ENCODE data around the gene GMCL2.

GMCL2 gene

GRCh38 chr5:178182158-178182876 is 4.9 kb downstream of the GMCL2 start:
- DNase-seq (ENCODE audit: low read depth in 3 of 3), result no peak

GRCh38 chr5:178180141-178180863 is 6.9 kb downstream of the GMCL2 start:
- DNase-seq (ENCODE audit: low read depth in 3 of 3), result no peak

GRCh38 chr5:178177569-178177968 is 9.6 kb downstream of the GMCL2 start:
- DNase-seq (ENCODE audit: low read depth in 3 of 3), result no peak

GRCh38 chr5:178176791-178177190 is 10.4 kb downstream of the GMCL2 start:
- no peak for DNase-seq (ENCODE audit: low read depth in 3 of 3)

GRCh38 chr5:178174456-178174855 is 12.7 kb downstream of the GMCL2 start:
- DNase-seq (ENCODE audit: low read depth in 3 of 3), result no peak

GRCh38 chr5:178170455-178170854 is 16.7 kb downstream of the GMCL2 start:
- no peak for DNase-seq (ENCODE audit: low read depth in 3 of 3)

- DNase-seq (ENCODE audit: low read depth in 3 of 3), result no peak
Observed at GRCh38 chr5:178165581-178165980, 21.6 kb downstream of the GMCL2 start.

- peak; percentile 89 to 91 (median 90) for DNase-seq (ENCODE audit: low read depth in 3 of 3)
Observed at GRCh38 chr5:178163772-178164735, 23.1 kb downstream of the GMCL2 start.

- no peak for DNase-seq (ENCODE audit: low read depth in 3 of 3)
Observed at GRCh38 chr5:178162481-178162880, 24.7 kb downstream of the GMCL2 start.

- no peak for DNase-seq (ENCODE audit: low read depth in 3 of 3)
Observed at GRCh38 chr5:178160176-178160575, 27.0 kb downstream of the GMCL2 start.

GRCh38 chr5:178155065-178155464 is 32.1 kb downstream of the GMCL2 start:
- DNase-seq (ENCODE audit: low read depth in 3 of 3), result no peak

- peak; percentile 96 to 99 (median 98) for DNase-seq (ENCODE audit: low read depth in 3 of 3)
Observed at GRCh38 chr5:178153530-178154340, 33.4 kb downstream of the GMCL2 start, which contains the start of gene NHP2. Gene NHP2, minus strand, starts transcription at chr5:178153885. Its CDS starts 68 bp downstream, at chr5:178153817.

- DNase-seq (ENCODE audit: low read depth in 3 of 3), result no peak
Observed at GRCh38 chr5:178152491-178153444, 34.4 kb downstream of the GMCL2 start.

- DNase-seq (ENCODE audit: low read depth in 3 of 3), result no peak
Observed at GRCh38 chr5:178150977-178151734, 36.0 kb downstream of the GMCL2 start.

GRCh38 chr5:178149199-178149932 is 37.8 kb downstream of the GMCL2 start:
- DNase-seq (ENCODE audit: low read depth in 3 of 3), result no peak

GRCh38 chr5:178147406-178147805 is 39.8 kb downstream of the GMCL2 start:
- no peak for DNase-seq (ENCODE audit: low read depth in 3 of 3)

GRCh38 chr5:178145965-178146820 is 41.0 kb downstream of the GMCL2 start:
- peak; percentile 40 to 60 (median 43) for DNase-seq (ENCODE audit: low read depth in 3 of 3)

GRCh38 chr5:178143901-178144300 is 43.3 kb downstream of the GMCL2 start:
- DNase-seq (ENCODE audit: low read depth in 3 of 3), result no peak
